ENCODE results near the gene SMURF2. TPM values are rescaled to one million over a fixed set of nuclear protein-coding genes. Genes with fewer than 3 reads are reported as not detected.
A peak's percentile ranks its signal among the peaks of the same experiment; 100 is the strongest.

Gene SMURF2
- polyA plus RNA-seq, 1 of the 3 experiments (the other 2 are of a cell fraction), result 36.6 TPM

GRCh38 chr17:64702815-64703214 lies 40.7 kb upstream of the SMURF2 start:
- Histone ChIP-seq H3K4me1 (ENCODE audit: control insufficient read depth in 1 of 2, insufficient read depth in 2 of 2, low read depth in 1 of 2, low read length in 1 of 2) (peaks cover 12 to 36% of the 10 kb centered on the region in 2 experiments; a peak in 3 of 4 replicates), H3K9ac (no peak overlapping the region), H3K36me3 (replicated peaks in 1 of 2; ENCODE audit: control insufficient read depth in 1 of 2, insufficient read depth in 2 of 2, low read length in 1 of 2) (no peaks in the 10 kb centered on the region), H3K9me3 (no peaks in the 10 kb centered on the region), H2AFZ (ENCODE audit: low read depth) (no peak overlapping the region), H3K27me3 (ENCODE audit: insufficient read depth) (no peaks in the 10 kb centered on the region), H3K4me2 (no peak overlapping the region), H4K20me1 (ENCODE audit: insufficient read depth) (no peaks in the 10 kb centered on the region), H3K27ac (ENCODE audit: low read depth in 2 of 2, low read length in 1 of 2) (no peak overlapping the region; a peak in 1 of 4 replicates), H3K79me2 (ENCODE audit: insufficient read depth) (no peaks in the 10 kb centered on the region; the same call in 1 of the 2 replicates), H3F3A (replicated peaks; ENCODE audit: insufficient read depth) (peaks cover 46% of the 10 kb centered on the region), H3K4me3 (ENCODE audit: low read depth in 2 of 2, low read length in 1 of 2) (no peak overlapping the region), H3K9me2 (no peaks in the 10 kb centered on the region)
- no peak for DNase-seq
- ChIA-PET CTCF (interaction anchor here (0.8 to 1.5 kb wide), 2 partner anchors 284 to 529 kb away, joined by 3 read pairs; no protein-coding TSS in a partner anchor), POLR2A (no interaction called here)
- TF ChIP-seq PBX3 (IDR thresholded peaks at IDR 0.05), result no peak
- 0 out of 2 replicates have a peak, but pooled peaks have one; percentile 1 for TF ChIP-seq TCF12 (IDR thresholded peaks at IDR 0.05)
- WGBS (ENCODE audit: low lambda C conversion rate), result 90% methylated on average over 2 of the region's 2 CpGs

GRCh38 chr17:64698725-64699124 lies 36.6 kb upstream of the SMURF2 start:
- Histone ChIP-seq H3K27ac (ENCODE audit: low read depth in 2 of 2, low read length in 1 of 2) (peak overlapping the region in 1 of 2 experiments; percentile 42; a peak in 2 of 4 replicates), H4K20me1 (ENCODE audit: insufficient read depth) (no peaks in the 10 kb centered on the region), H3F3A (replicated peaks; ENCODE audit: insufficient read depth) (peaks cover 38% of the 10 kb centered on the region), H3K9ac (no peak overlapping the region), H3K9me2 (no peaks in the 10 kb centered on the region), H3K4me1 (ENCODE audit: control insufficient read depth in 1 of 2, insufficient read depth in 2 of 2, low read depth in 1 of 2, low read length in 1 of 2) (peaks cover 0 to 25% of the 10 kb centered on the region in 2 experiments; a peak in 2 of 4 replicates), H3K27me3 (ENCODE audit: insufficient read depth) (no peaks in the 10 kb centered on the region), H3K79me2 (ENCODE audit: insufficient read depth) (no peaks in the 10 kb centered on the region), H2AFZ (ENCODE audit: low read depth) (no peak overlapping the region), H3K9me3 (no peaks in the 10 kb centered on the region), H3K4me3 (ENCODE audit: low read depth in 2 of 2, low read length in 1 of 2) (no peak overlapping the region), H3K4me2 (no peak overlapping the region), H3K36me3 (replicated peaks in 1 of 2; ENCODE audit: control insufficient read depth in 1 of 2, insufficient read depth in 2 of 2, low read length in 1 of 2) (no peaks in the 10 kb centered on the region)
- TF ChIP-seq GATA2 (CRISPR knock-in tag; IDR thresholded peaks at IDR 0.05) (no peak), RFX5 (IDR thresholded peaks at IDR 0.05; ENCODE audit: low read length) (no peak), JUND (IDR thresholded peaks at IDR 0.05) (no peak), CTCF (IDR thresholded peaks at IDR 0.05) (no peak), RAD21 (IDR thresholded peaks at IDR 0.05; ENCODE audit: low read length) (no peak), FOSL2 (IDR thresholded peaks at IDR 0.05; ENCODE audit: borderline replicate concordance, low read depth) (peak; percentile 38; the same call in 1 of the 2 replicates), REST (IDR thresholded peaks at IDR 0.05; ENCODE audit: low read depth, low read length) (no peak)
- WGBS (ENCODE audit: low lambda C conversion rate), result 73% methylated on average over 2 of the region's 2 CpGs
- DNase-seq, result no peak
- POLR2A ChIA-PET, result no interaction called here
- CTCF ChIA-PET, result interaction anchor here (0.9 kb wide), 1 partner anchor 28 kb away, joined by 3 read pairs; no protein-coding TSS in a partner anchor
